CD4-positive, alpha-beta memory T cell (primary cell): ENCODE data around the gene PHF21B. TPM values are rescaled to one million over a fixed set of nuclear protein-coding genes. Genes with fewer than 3 reads are reported as not detected.
A peak's percentile ranks its signal among the peaks of the same experiment; 100 is the strongest.

Experiments
- CTCF ChIA-PET: fragments of 350-600 bp; sonication (Branson Sonifier 250); formaldehyde crosslinking; loops from one replicate; lab custom pipeline; 2021; ENCODE audit warnings: inconsistent platforms; ENCODE audit not compliant: partially characterized antibody; lab: Charles Lee
- POLR2A ChIA-PET: fragments of 350-600 bp; sonication (Branson Sonifier 250); formaldehyde crosslinking; loops from one replicate; lab custom pipeline; 2021; ENCODE audit not compliant: partially characterized antibody; lab: Charles Lee
- DNase-seq, 5 donors: peaks; one replicate each; pipeline versions ENCODE4 v3.0.0 to v3.0.0-alpha.2; 2020 to 2022; ENCODE audit warnings: mixed read lengths in 1 of 5
- H3K27ac ChIP-seq: one replicate; pipeline ENCODE4 v1.7.0; 2013; ENCODE audit warnings: low read depth, low read length
- H3K27me3 ChIP-seq: 2 replicates; pipeline ENCODE4 v1.7.0; 2013; ENCODE audit warnings: mild to moderate bottlenecking, low read length, moderate library complexity; ENCODE audit not compliant: insufficient read depth
- H3K36me3 ChIP-seq: 2 replicates; pipeline ENCODE4 v1.7.0; 2013; ENCODE audit warnings: mild to moderate bottlenecking, low read length, moderate library complexity; ENCODE audit not compliant: insufficient read depth
- H3K4me1 ChIP-seq: 2 replicates; pipeline ENCODE4 v1.7.0; 2013; ENCODE audit warnings: mild to moderate bottlenecking, low read length, moderate library complexity; ENCODE audit not compliant: insufficient read depth
- H3K4me3 ChIP-seq, 2 donors: one replicate each; pipeline ENCODE4 v1.7.0; 2013; ENCODE audit warnings: low read length in 2 of 2, mild to moderate bottlenecking in 1 of 2
- H3K9me3 ChIP-seq, 2 donors: one replicate each; pipeline ENCODE4 v1.7.0; 2013; ENCODE audit warnings: low read length in 2 of 2, control low read depth in 1 of 2; ENCODE audit not compliant: control insufficient read depth in 1 of 2
- H3K27ac Mint-ChIP-seq, 7 donors: one replicate each; pipeline ENCODE4 v1.8.0; 2020 to 2021; ENCODE audit warnings: mixed read lengths in 7 of 7, mild to moderate bottlenecking in 6 of 7, inconsistent platforms in 3 of 7, moderate library complexity in 3 of 7
- H3K27me3 Mint-ChIP-seq, 2 donors: one replicate each; pipeline ENCODE4 v1.8.0; 2020 to 2021; ENCODE audit warnings: mixed read lengths in 2 of 2
- H3K36me3 Mint-ChIP-seq, 2 donors: one replicate each; pipeline ENCODE4 v1.8.0; 2020 to 2021; ENCODE audit warnings: mixed read lengths in 2 of 2, inconsistent platforms in 1 of 2, mild to moderate bottlenecking in 1 of 2
- H3K4me1 Mint-ChIP-seq, 4 donors: one replicate each; pipeline ENCODE4 v1.8.0; 2020 to 2021; ENCODE audit warnings: mixed read lengths in 4 of 4, mild to moderate bottlenecking in 1 of 4
- H3K4me3 Mint-ChIP-seq, 8 donors: one replicate each; pipeline ENCODE4 v1.8.0; 2020 to 2021; ENCODE audit warnings: mixed read lengths in 8 of 8, mild to moderate bottlenecking in 7 of 8, moderate library complexity in 6 of 8, inconsistent platforms in 3 of 8
- H3K9me3 Mint-ChIP-seq, 8 donors: one replicate each; pipeline ENCODE4 v1.8.0; 2020 to 2021; ENCODE audit warnings: mixed read lengths in 8 of 8, mild to moderate bottlenecking in 5 of 8, inconsistent platforms in 3 of 8, moderate library complexity in 1 of 8
- intact Hi-C: fragments of 100-400 bp; cut with micrococcal nuclease; formaldehyde crosslinking; loops from one replicate; pipeline ENCODE4 v1.15.1; 2023
- polyA plus RNA-seq, 2 donors: library from polyadenylated mRNA; unstranded; fragments of 300-500 nt; fragmentation: Illumina TruSeq; gene quantifications; one replicate each; pipeline ENCODE4 v1.2.3, GENCODE V29; 2021
- total RNA-seq, 2 experiments: library from RNA; stranded (reverse); gene quantifications; one replicate each; pipeline ENCODE4 v1.2.3, GENCODE V29; 2021

Gene PHF21B
- total and polyA plus RNA-seq, 4 experiments from 2014 or later = not detected

GRCh38 chr22:45006111-45006963, 3.5 kb downstream of the PHF21B start:
- Mint-ChIP-seq H3K9me3 (peaks cover 0 to 4% (median 0%) of the 10 kb centered on the region in 8 donors), H3K36me3 (peaks cover 0 to 2% of the 10 kb centered on the region in 2 donors), H3K27ac (no peak overlapping the region), H3K27me3 (peaks cover 44 to 49% of the 10 kb centered on the region in 2 donors), H3K4me1 (peaks cover 10 to 19% (median 14%) of the 10 kb centered on the region in 4 donors), H3K4me3 (peak overlapping the region; percentile 14 to 75 (median 60))
- ChIA-PET CTCF (no interaction called here), POLR2A (no interaction called here)
- H3K27me3 ChIP-seq = peaks cover 23% of the 10 kb centered on the region
- H3K36me3 ChIP-seq = no peaks in the 10 kb centered on the region
- no peak overlapping the region for H3K4me3 ChIP-seq
- intact Hi-C loops = no loop called here
- peaks cover 14% of the 10 kb centered on the region for H3K4me1 ChIP-seq
- no peak overlapping the region for H3K27ac ChIP-seq
- no peak for DNase-seq
- no peaks in the 10 kb centered on the region for H3K9me3 ChIP-seq

- H3K4me3 ChIP-seq = no peak overlapping the region
- no peaks in the 10 kb centered on the region for H3K36me3 Mint-ChIP-seq
- intact Hi-C loops = no loop called here
- H3K4me3 Mint-ChIP-seq = no peak overlapping the region
- peaks cover 0 to 6% (median 0%) of the 10 kb centered on the region in 8 donors for H3K9me3 Mint-ChIP-seq
- no peaks in the 10 kb centered on the region for H3K9me3 ChIP-seq
- no peak for DNase-seq
- H3K27ac ChIP-seq = no peak overlapping the region
- H3K4me1 Mint-ChIP-seq = peaks cover 5 to 8% (median 8%) of the 10 kb centered on the region in 4 donors
- peaks cover 41 to 46% of the 10 kb centered on the region in 2 donors for H3K27me3 Mint-ChIP-seq
- ChIA-PET CTCF (no interaction called here), POLR2A (no interaction called here)
- H3K4me1 ChIP-seq = no peaks in the 10 kb centered on the region
- H3K36me3 ChIP-seq = no peaks in the 10 kb centered on the region
- peaks cover 14% of the 10 kb centered on the region for H3K27me3 ChIP-seq
- H3K27ac Mint-ChIP-seq = no peak overlapping the region
Observed at GRCh38 chr22:45001653-45002052, 8.2 kb downstream of the PHF21B start.

DNA sequence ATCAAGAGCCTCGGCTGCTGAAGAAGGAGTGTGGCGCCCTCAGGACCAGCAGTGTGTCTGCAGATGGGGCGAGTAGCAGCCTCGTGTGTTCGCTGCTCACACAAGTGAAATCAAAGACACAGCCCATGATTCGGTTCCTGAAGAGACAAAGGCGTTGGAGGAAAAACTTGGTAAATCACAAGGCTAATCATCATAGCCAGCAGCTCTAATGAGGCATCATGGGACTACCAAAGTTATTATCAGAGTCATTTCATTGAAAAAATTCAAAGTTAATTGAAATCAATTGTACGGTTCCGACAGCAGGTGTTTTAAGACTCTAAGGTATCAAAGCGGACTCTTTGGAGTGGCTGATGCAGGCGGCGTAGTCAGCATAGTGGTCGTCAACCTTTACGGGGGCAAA, 9.5 kb downstream of the PHF21B start:
- intact Hi-C loops = no loop called here
- peaks cover 0 to 6% (median 0%) of the 10 kb centered on the region in 8 donors for H3K9me3 Mint-ChIP-seq
- CTCF ChIA-PET = no interaction called here

DNA sequence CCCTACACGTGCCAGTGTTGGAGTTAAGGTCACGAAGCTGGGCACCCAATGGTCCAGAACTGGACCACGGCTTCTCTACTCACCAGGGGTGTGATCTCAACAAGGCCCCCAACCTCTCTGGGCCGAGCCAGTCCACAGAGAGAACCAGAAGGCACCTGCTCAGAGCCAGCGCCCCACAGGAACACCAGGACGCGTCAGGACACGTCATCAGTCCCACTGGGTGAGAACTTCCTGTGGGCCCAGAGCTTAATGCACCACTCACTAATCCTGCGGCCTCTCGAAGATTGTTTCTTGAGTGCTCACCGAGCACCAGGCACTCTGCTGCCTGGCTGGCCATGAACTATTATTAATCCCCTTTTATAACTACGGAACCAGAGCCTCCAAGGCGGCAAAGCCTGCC, 10.1 kb downstream of the PHF21B start:
- ChIA-PET CTCF (no interaction called here), POLR2A (no interaction called here)
- H3K4me1 Mint-ChIP-seq = peaks cover 0 to 3% (median 0%) of the 10 kb centered on the region in 4 donors
- H3K4me1 ChIP-seq = no peaks in the 10 kb centered on the region
- no peak overlapping the region for H3K27ac ChIP-seq
- peaks cover 28 to 30% of the 10 kb centered on the region in 2 donors for H3K27me3 Mint-ChIP-seq
- DNase-seq = no peak
- peaks cover 0 to 6% (median 0%) of the 10 kb centered on the region in 8 donors for H3K9me3 Mint-ChIP-seq
- H3K4me3 Mint-ChIP-seq = no peak overlapping the region
- no peak overlapping the region for H3K27ac Mint-ChIP-seq
- no peaks in the 10 kb centered on the region for H3K36me3 Mint-ChIP-seq
- no peaks in the 10 kb centered on the region for H3K9me3 ChIP-seq
- H3K4me3 ChIP-seq = no peak overlapping the region
- H3K27me3 ChIP-seq = no peaks in the 10 kb centered on the region
- intact Hi-C loops = no loop called here
- no peaks in the 10 kb centered on the region for H3K36me3 ChIP-seq

More for the DNA sequence above, 9.5 kb downstream of the PHF21B start:
- POLR2A ChIA-PET = no interaction called here
- Histone ChIP-seq H3K9me3 (no peaks in the 10 kb centered on the region), H3K4me3 (no peak overlapping the region), H3K36me3 (no peaks in the 10 kb centered on the region), H3K4me1 (no peaks in the 10 kb centered on the region), H3K27me3 (peaks cover 6% of the 10 kb centered on the region), H3K27ac (no peak overlapping the region)
- peaks cover 0 to 3% (median 0%) of the 10 kb centered on the region in 4 donors for H3K4me1 Mint-ChIP-seq
- no peak for DNase-seq
- no peak overlapping the region for H3K27ac Mint-ChIP-seq
- H3K27me3 Mint-ChIP-seq = peaks cover 32 to 36% of the 10 kb centered on the region in 2 donors
- no peak overlapping the region for H3K4me3 Mint-ChIP-seq
- no peaks in the 10 kb centered on the region for H3K36me3 Mint-ChIP-seq

GRCh38 chr22:44999231-44999630, 10.6 kb downstream of the PHF21B start:
- Histone ChIP-seq H3K27me3 (no peaks in the 10 kb centered on the region), H3K4me3 (no peak overlapping the region), H3K4me1 (no peaks in the 10 kb centered on the region), H3K27ac (no peak overlapping the region), H3K9me3 (no peaks in the 10 kb centered on the region), H3K36me3 (no peaks in the 10 kb centered on the region)
- no peak for DNase-seq
- Mint-ChIP-seq H3K9me3 (peaks cover 0 to 6% (median 0%) of the 10 kb centered on the region in 8 donors), H3K4me1 (peaks cover 0 to 3% (median 0%) of the 10 kb centered on the region in 4 donors), H3K4me3 (no peak overlapping the region), H3K36me3 (no peaks in the 10 kb centered on the region), H3K27me3 (peaks cover 23 to 27% of the 10 kb centered on the region in 2 donors), H3K27ac (no peak overlapping the region)
- POLR2A ChIA-PET = no interaction called here
- CTCF ChIA-PET = no interaction called here
- intact Hi-C loops = no loop called here

DNA sequence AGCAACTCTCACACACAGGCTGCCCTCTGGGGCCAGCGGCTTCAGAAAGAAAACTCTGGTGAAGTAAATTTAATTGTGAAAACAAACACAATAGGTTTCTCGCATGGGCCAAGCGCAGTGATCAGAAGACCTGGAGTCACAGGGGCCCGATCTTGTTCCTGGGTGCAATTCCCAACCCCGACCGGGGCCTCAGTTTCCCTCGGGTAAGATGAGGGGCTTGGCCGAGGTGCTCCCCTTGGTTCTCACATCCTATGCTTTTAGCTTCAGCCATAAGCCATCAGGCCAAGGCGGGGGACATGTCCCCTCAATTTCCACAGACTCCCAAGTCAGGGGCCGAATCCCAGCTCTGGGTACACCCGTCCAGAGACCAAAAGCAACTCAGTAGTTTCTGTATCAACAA, 11.5 kb downstream of the PHF21B start:
- H3K27ac ChIP-seq = no peak overlapping the region
- DNase-seq = no peak
- H3K4me3 Mint-ChIP-seq = no peak overlapping the region
- no peak overlapping the region for H3K4me3 ChIP-seq
- peaks cover 0 to 3% (median 0%) of the 10 kb centered on the region in 4 donors for H3K4me1 Mint-ChIP-seq
- ChIA-PET CTCF (no interaction called here), POLR2A (no interaction called here)
- H3K36me3 Mint-ChIP-seq = no peaks in the 10 kb centered on the region
- peaks cover 19 to 21% of the 10 kb centered on the region in 2 donors for H3K27me3 Mint-ChIP-seq
- H3K9me3 ChIP-seq = no peaks in the 10 kb centered on the region
- peaks cover 0 to 6% (median 0%) of the 10 kb centered on the region in 8 donors for H3K9me3 Mint-ChIP-seq
- no peaks in the 10 kb centered on the region for H3K4me1 ChIP-seq
- intact Hi-C loops = no loop called here
- H3K27me3 ChIP-seq = no peaks in the 10 kb centered on the region
- no peak overlapping the region for H3K27ac Mint-ChIP-seq
- no peaks in the 10 kb centered on the region for H3K36me3 ChIP-seq

GRCh38 chr22:44997060-44997459, 12.7 kb downstream of the PHF21B start:
- ChIA-PET CTCF (no interaction called here), POLR2A (no interaction called here)
- intact Hi-C loops = no loop called here
- Mint-ChIP-seq H3K27ac (no peak overlapping the region), H3K9me3 (peaks cover 0 to 3% (median 0%) of the 10 kb centered on the region in 8 donors), H3K4me1 (peaks cover 0 to 3% (median 0%) of the 10 kb centered on the region in 4 donors), H3K36me3 (no peaks in the 10 kb centered on the region), H3K4me3 (no peak overlapping the region), H3K27me3 (peaks cover 12 to 13% of the 10 kb centered on the region in 2 donors)
- no peaks in the 10 kb centered on the region for H3K36me3 ChIP-seq
- no peaks in the 10 kb centered on the region for H3K9me3 ChIP-seq
- H3K27ac ChIP-seq = no peak overlapping the region
- no peak for DNase-seq
- H3K4me3 ChIP-seq = no peak overlapping the region
- no peaks in the 10 kb centered on the region for H3K27me3 ChIP-seq
- no peaks in the 10 kb centered on the region for H3K4me1 ChIP-seq
